MM.1S (cell line): ENCODE measurements around the gene RAMP1.

Experiments
- DNase-seq: peaks from one replicate; pipeline ENCODE4 v3.0.0-alpha.2; 2015
- H2AFZ ChIP-seq: fragments of 300-600 bp; sonication (generic); 2 replicates; pipeline ENCODE4 v1.6.0; 2016; ENCODE audit warnings: antibody characterized with exemption, low read length
- H3F3A ChIP-seq: fragments of 300-600 bp; sonication (generic); 2 replicates; pipeline ENCODE4 v1.6.1; 2016; ENCODE audit warnings: mild to moderate bottlenecking, antibody characterized with exemption, low read length, moderate library complexity, mixed read lengths; ENCODE audit not compliant: insufficient read depth
- H3K27ac ChIP-seq: fragments of 300-600 bp; sonication (generic); 2 replicates; pipeline ENCODE4 v1.5.1; 2016; ENCODE audit warnings: mild to moderate bottlenecking, low read length
- H3K27me3 ChIP-seq: fragments of 300-600 bp; sonication (generic); replicated peaks from 2 replicates; pipeline ENCODE4 v1.6.0; 2016; ENCODE audit warnings: low read length; ENCODE audit not compliant: insufficient read depth
- H3K36me3 ChIP-seq: fragments of 300-600 bp; sonication (generic); replicated peaks from 2 replicates; pipeline ENCODE4 v1.6.1; 2016; ENCODE audit warnings: mild to moderate bottlenecking, low read length, mixed read lengths; ENCODE audit not compliant: insufficient read depth
- H3K4me1 ChIP-seq: fragments of 300-600 bp; sonication (generic); 2 replicates; pipeline ENCODE4 v1.6.1; 2016; ENCODE audit warnings: low read length, mixed read lengths
- H3K4me2 ChIP-seq: fragments of 300-600 bp; sonication (generic); 2 replicates; pipeline ENCODE4 v1.6.0; 2016; ENCODE audit warnings: low read depth, low read length
- H3K4me3 ChIP-seq: fragments of 300-600 bp; sonication (generic); 2 replicates; pipeline ENCODE4 v1.5.1; 2016; ENCODE audit warnings: low read length, mixed read lengths
- H3K79me2 ChIP-seq: fragments of 300-600 bp; sonication (generic); 2 replicates; pipeline ENCODE4 v1.6.1; 2016; ENCODE audit warnings: mixed run types, low read length, mixed read lengths
- H3K9ac ChIP-seq: fragments of 300-600 bp; sonication (generic); 2 replicates; pipeline ENCODE4 v1.6.1; 2016; ENCODE audit warnings: low read length, mixed read lengths
- H3K9me2 ChIP-seq: fragments of 300-600 bp; sonication (generic); replicated peaks from 2 replicates; pipeline ENCODE4 v1.6.1; 2016; ENCODE audit warnings: mild to moderate bottlenecking, low read length, mixed read lengths; ENCODE audit not compliant: insufficient read depth
- H3K9me3 ChIP-seq: fragments of 300-600 bp; sonication (generic); replicated peaks from 2 replicates; pipeline ENCODE4 v1.6.1; 2016; ENCODE audit warnings: mild to moderate bottlenecking, low read length, mixed read lengths; ENCODE audit not compliant: insufficient read depth
- H4K20me1 ChIP-seq: fragments of 300-600 bp; sonication (generic); 2 replicates; pipeline ENCODE4 v1.6.1; 2016; ENCODE audit warnings: mild to moderate bottlenecking, low read length, moderate library complexity, mixed read lengths; ENCODE audit not compliant: insufficient read depth
- EZH2 ChIP-seq: fragments of 300-600 bp; sonication (generic); optimal IDR thresholded peaks from 2 replicates; pipeline ENCODE3; 2017; ENCODE audit warnings: low read depth, mild to moderate bottlenecking, antibody characterized with exemption, low read length, mixed read lengths
- EZH2phosphoT487 ChIP-seq: fragments of 300-600 bp; sonication (generic); IDR thresholded peaks from 2 replicates; pipeline ENCODE4 v1.6.1; 2018; ENCODE audit warnings: antibody characterized with exemption, low read length
- TF ChIP-seq, protein P1 (sequence below): fragments of 300-600 bp; sonication (generic); IDR thresholded peaks from 2 replicates; pipeline ENCODE4 v1.5.1; 2016; ENCODE audit warnings: antibody characterized with exemption, low read length, mixed read lengths

Gene RAMP1

DNA sequence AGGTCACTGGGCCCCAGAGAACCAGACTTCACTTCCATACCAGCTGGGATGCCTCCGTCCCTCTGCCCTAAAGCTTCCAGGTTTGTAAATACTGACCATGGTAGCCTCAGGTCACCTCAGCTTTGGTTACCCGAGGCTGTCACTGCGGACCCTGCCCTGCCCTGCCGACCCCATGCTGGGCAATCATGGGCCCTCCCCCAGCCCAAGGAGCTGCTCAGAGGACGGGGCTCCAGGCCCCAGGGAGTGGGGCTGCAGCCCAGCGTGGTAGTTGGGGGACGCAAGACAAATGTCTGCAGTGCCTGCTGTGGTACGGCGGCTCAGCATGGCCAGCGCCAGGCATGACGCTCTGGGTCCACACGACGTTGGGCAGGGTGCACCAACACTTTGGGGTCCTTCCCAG is 25.3 kb downstream of the RAMP1 start:
- H3K27ac ChIP-seq: no peak overlapping the region
- no peak overlapping the region for H3K4me2 ChIP-seq
- H3F3A ChIP-seq: no peaks in the 10 kb centered on the region
- H3K9me3 ChIP-seq: no peaks in the 10 kb centered on the region
- H3K9me2 ChIP-seq: no peaks in the 10 kb centered on the region
- H3K36me3 ChIP-seq: no peaks in the 10 kb centered on the region
- no peaks in the 10 kb centered on the region for H3K79me2 ChIP-seq
- H3K9ac ChIP-seq: no peak overlapping the region
- DNase-seq: no peak
- TF ChIP-seq EZH2phosphoT487: no peak
- TF ChIP-seq, protein P1, sequence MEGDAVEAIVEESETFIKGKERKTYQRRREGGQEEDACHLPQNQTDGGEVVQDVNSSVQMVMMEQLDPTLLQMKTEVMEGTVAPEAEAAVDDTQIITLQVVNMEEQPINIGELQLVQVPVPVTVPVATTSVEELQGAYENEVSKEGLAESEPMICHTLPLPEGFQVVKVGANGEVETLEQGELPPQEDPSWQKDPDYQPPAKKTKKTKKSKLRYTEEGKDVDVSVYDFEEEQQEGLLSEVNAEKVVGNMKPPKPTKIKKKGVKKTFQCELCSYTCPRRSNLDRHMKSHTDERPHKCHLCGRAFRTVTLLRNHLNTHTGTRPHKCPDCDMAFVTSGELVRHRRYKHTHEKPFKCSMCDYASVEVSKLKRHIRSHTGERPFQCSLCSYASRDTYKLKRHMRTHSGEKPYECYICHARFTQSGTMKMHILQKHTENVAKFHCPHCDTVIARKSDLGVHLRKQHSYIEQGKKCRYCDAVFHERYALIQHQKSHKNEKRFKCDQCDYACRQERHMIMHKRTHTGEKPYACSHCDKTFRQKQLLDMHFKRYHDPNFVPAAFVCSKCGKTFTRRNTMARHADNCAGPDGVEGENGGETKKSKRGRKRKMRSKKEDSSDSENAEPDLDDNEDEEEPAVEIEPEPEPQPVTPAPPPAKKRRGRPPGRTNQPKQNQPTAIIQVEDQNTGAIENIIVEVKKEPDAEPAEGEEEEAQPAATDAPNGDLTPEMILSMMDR: no peak
- no peak for TF ChIP-seq EZH2
- H3K4me1 ChIP-seq: no peaks in the 10 kb centered on the region
- H4K20me1 ChIP-seq: no peaks in the 10 kb centered on the region
- H2AFZ ChIP-seq: no peak overlapping the region
- H3K4me3 ChIP-seq: no peak overlapping the region
- no peaks in the 10 kb centered on the region for H3K27me3 ChIP-seq

DNA sequence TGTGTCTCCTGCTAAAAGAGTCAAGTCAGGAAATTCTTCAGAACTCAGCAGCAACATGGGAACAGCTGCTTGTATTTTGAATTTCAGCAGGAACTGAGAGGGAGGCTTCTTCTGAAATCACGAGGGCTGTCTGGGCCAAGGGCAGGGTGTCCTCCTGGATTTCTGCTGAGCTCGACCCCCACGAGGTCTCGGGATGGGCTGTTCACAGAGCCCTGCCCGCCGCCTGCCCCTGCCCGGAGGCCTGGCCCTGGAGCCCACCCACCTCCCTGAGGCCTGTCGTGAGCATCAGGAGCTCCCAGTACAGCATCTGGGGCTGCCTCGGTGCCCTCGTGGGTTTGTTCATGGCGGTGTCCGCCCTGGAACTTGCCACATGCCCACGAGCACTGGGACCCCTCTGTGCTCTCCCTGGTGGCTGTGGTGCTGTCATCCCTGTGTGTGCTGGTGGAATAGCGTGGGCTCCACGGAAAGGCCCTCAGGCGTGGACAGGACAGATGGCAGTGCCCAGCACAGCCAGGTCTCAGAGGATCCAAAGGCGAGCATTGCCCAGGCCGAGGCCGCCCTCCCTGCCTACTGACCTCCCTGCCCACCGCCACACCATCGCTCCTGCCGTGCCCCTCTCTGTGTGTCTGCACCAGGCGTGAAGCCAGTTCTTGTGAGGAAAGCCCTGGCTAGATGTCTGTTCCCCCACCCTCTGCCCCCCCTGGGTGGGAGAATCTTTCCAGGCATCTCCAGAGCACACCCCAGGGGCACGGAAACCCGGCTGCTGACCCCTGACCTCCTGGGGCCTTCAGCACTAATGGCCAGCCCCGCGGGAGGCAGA is 25.9 kb downstream of the RAMP1 start:
- no peak for DNase-seq
- no peak overlapping the region for H3K4me3 ChIP-seq
- no peaks in the 10 kb centered on the region for H3K36me3 ChIP-seq
- H2AFZ ChIP-seq: no peak overlapping the region
- H3K9me3 ChIP-seq: no peaks in the 10 kb centered on the region
- no peak overlapping the region for H3K9ac ChIP-seq
- H3K27ac ChIP-seq: no peak overlapping the region
- no peaks in the 10 kb centered on the region for H3K4me1 ChIP-seq
- no peaks in the 10 kb centered on the region for H3K79me2 ChIP-seq
- TF ChIP-seq EZH2 (no peak), EZH2phosphoT487 (no peak)
- TF ChIP-seq, protein P1: no peak
- no peaks in the 10 kb centered on the region for H3K9me2 ChIP-seq
- H3K4me2 ChIP-seq: no peak overlapping the region
- no peaks in the 10 kb centered on the region for H3K27me3 ChIP-seq
- no peaks in the 10 kb centered on the region for H4K20me1 ChIP-seq
- no peaks in the 10 kb centered on the region for H3F3A ChIP-seq

DNA sequence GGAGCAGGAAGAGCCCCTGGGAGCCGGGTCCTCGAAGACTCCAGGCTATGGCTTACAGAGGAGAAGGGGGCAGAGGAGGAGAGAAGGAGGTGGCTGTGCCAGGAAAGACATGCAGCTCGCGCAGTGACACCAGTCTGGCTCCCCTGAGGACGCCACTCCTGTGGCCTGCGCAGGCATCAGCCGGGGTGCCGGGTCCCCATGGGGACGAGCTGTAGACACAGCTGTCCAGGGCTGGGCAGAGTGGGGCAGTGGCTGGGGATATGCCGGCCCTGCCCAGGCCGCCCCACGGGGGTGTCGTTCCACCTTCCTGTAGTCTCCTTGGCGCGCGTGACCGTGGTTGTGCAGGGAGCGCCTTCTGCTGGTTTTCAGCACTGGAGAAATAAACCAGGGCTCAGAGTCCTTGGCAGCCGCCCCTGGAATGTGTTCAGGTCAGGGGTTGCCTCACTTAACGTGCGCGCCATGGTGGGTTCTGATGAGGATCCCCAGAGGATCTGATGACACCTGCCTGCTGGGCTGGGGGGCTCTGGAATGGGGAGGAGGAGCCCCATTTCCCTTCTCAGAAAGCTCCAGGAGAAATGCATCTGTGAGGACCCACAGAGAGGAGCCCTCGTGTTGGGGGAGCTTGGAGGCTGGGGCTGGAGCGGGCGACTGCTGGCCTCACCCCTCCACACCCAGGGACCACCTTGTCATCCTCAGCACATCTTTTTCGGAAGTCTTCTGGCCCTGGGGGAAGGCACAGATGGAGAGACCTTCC is 26.7 kb downstream of the RAMP1 start:
- Histone ChIP-seq H4K20me1 (no peaks in the 10 kb centered on the region), H3K4me2 (no peak overlapping the region), H2AFZ (no peak overlapping the region), H3K4me1 (no peaks in the 10 kb centered on the region), H3K79me2 (no peaks in the 10 kb centered on the region), H3K27ac (no peak overlapping the region), H3K9ac (no peak overlapping the region), H3F3A (no peaks in the 10 kb centered on the region), H3K27me3 (no peaks in the 10 kb centered on the region), H3K9me3 (no peaks in the 10 kb centered on the region), H3K9me2 (no peaks in the 10 kb centered on the region), H3K36me3 (no peaks in the 10 kb centered on the region), H3K4me3 (no peak overlapping the region)
- no peak for DNase-seq
- TF ChIP-seq, protein P1: no peak
- TF ChIP-seq EZH2phosphoT487: no peak
- no peak for TF ChIP-seq EZH2
